Osteoblast (primary cell): ENCODE data around the gene VASH2. TPM values are rescaled to one million over a fixed set of nuclear protein-coding genes. Genes with fewer than 3 reads are reported as not detected.

Experiments
- DNase-seq: peaks from one replicate; pipeline ENCODE4 v3.0.0; 2011; ENCODE audit warnings: low spot score, mixed read lengths; ENCODE audit not compliant: insufficient read length; ENCODE audit errors: missing footprints
- H2AFZ ChIP-seq: 2 replicates; pipeline ENCODE4 v1.6.0; 2011; ENCODE audit warnings: mild to moderate bottlenecking, low read length
- H3K27ac ChIP-seq: 2 replicates; pipeline ENCODE4 v1.5.1; 2011; ENCODE audit warnings: mild to moderate bottlenecking, low read depth, low read length, moderate library complexity
- H3K27me3 ChIP-seq: 2 replicates; pipeline ENCODE4 v1.6.0; 2012; ENCODE audit warnings: mild to moderate bottlenecking, control low read depth, inconsistent platforms, low read length, moderate library complexity; ENCODE audit not compliant: insufficient read depth
- H3K36me3 ChIP-seq: 2 replicates; pipeline ENCODE4 v1.5.1; 2011; ENCODE audit warnings: mild to moderate bottlenecking, low read length, control low read depth, moderate library complexity; ENCODE audit not compliant: insufficient read depth
- H3K4me1 ChIP-seq: 2 replicates; pipeline ENCODE4 v1.5.1; 2011; ENCODE audit warnings: mild to moderate bottlenecking, low read length, control low read depth, moderate library complexity; ENCODE audit not compliant: insufficient read depth
- H3K4me2 ChIP-seq: 2 replicates; pipeline ENCODE4 v1.6.0; 2011; ENCODE audit warnings: mild to moderate bottlenecking, low read length; ENCODE audit not compliant: insufficient read depth
- H3K4me3 ChIP-seq: fragments of 200-600 bp; sonication (generic); 3 replicates; pipeline ENCODE4 v1.5.1; 2012; ENCODE audit warnings: mild to moderate bottlenecking, low read length, inconsistent platforms; ENCODE audit not compliant: insufficient read depth
- H3K79me2 ChIP-seq: 2 replicates; pipeline ENCODE4 v1.6.0; 2012; ENCODE audit warnings: mild to moderate bottlenecking, low read length, control low read depth, inconsistent platforms; ENCODE audit not compliant: insufficient read depth
- H3K9me3 ChIP-seq: 2 replicates; pipeline ENCODE4 v1.5.1; 2011; ENCODE audit warnings: low read depth, low read length, control low read depth
- H4K20me1 ChIP-seq: 2 replicates; pipeline ENCODE4 v1.6.0; 2012; ENCODE audit warnings: mild to moderate bottlenecking, low read length, control low read depth; ENCODE audit not compliant: insufficient read depth
- total RNA-seq: library from RNA; depleted of rRNA; stranded (reverse); fragments of >200 nt; gene quantifications from 2 replicates; pipeline ENCODE4 v1.2.3, GENCODE V29; 2012
- TF ChIP-seq, protein P1 (sequence below): IDR thresholded peaks from 2 replicates; pipeline ENCODE4 v1.5.1; 2011; ENCODE audit warnings: mild to moderate bottlenecking, low read depth, low read length, moderate library complexity; ENCODE audit errors: extremely low read depth

VASH2 gene
- total RNA-seq, 1 donor = 1.1 TPM

DNA sequence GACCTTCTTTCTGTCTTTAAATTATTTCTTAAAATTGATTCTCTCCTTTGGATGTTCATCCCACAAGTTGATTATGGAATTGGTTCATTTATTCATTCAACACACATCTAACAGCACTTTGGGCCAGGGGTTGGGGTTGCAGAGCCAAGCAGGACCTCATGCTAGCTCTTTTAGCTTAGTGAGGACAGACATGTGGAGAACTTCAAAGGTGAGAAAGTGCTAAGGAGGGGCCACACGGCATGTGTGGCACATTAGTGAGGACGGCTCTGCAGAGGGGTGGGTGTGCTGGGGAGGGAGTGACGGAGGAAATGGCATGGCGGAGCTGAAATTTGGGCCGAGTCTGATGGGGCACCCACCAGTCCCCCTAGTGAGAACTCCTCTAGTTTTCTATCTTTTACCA, 32.5 kb upstream of the VASH2 start:
- Histone ChIP-seq H3K4me1 (no peaks in the 10 kb centered on the region), H3K9me3 (no peaks in the 10 kb centered on the region), H2AFZ (no peak overlapping the region), H3K4me2 (no peak overlapping the region), H3K4me3 (no peak overlapping the region), H3K27me3 (peaks cover 16% of the 10 kb centered on the region), H4K20me1 (no peaks in the 10 kb centered on the region), H3K79me2 (no peaks in the 10 kb centered on the region), H3K36me3 (no peaks in the 10 kb centered on the region), H3K27ac (no peak overlapping the region)
- no peak for DNase-seq
- TF ChIP-seq, protein P1, sequence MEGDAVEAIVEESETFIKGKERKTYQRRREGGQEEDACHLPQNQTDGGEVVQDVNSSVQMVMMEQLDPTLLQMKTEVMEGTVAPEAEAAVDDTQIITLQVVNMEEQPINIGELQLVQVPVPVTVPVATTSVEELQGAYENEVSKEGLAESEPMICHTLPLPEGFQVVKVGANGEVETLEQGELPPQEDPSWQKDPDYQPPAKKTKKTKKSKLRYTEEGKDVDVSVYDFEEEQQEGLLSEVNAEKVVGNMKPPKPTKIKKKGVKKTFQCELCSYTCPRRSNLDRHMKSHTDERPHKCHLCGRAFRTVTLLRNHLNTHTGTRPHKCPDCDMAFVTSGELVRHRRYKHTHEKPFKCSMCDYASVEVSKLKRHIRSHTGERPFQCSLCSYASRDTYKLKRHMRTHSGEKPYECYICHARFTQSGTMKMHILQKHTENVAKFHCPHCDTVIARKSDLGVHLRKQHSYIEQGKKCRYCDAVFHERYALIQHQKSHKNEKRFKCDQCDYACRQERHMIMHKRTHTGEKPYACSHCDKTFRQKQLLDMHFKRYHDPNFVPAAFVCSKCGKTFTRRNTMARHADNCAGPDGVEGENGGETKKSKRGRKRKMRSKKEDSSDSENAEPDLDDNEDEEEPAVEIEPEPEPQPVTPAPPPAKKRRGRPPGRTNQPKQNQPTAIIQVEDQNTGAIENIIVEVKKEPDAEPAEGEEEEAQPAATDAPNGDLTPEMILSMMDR = no peak

DNA sequence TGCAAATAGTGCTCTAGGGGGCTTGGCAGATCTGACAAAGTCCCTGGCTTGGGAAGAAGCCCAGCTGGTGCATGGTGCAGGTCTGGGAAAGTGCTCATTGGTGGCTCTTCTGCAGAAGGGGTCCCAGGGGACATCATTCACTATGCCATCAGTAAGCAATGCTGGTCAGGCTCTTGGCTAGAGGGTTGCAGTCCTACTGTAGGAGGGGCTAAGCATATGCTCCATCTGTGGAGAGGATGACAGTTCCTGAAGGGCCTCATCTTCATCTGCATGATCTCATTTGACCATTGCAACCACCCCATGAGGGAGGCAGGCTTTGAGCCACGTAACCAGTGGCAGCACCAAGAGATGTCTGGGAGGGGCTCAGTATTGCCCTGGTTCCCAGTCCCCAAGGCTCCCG, 31.5 kb upstream of the VASH2 start:
- Histone ChIP-seq H3K27ac (no peak overlapping the region), H4K20me1 (no peaks in the 10 kb centered on the region), H3K27me3 (peaks cover 19% of the 10 kb centered on the region), H3K9me3 (no peaks in the 10 kb centered on the region), H3K79me2 (no peaks in the 10 kb centered on the region), H3K4me2 (no peak overlapping the region), H3K36me3 (no peaks in the 10 kb centered on the region), H3K4me3 (no peak overlapping the region), H3K4me1 (no peaks in the 10 kb centered on the region), H2AFZ (no peak overlapping the region)
- TF ChIP-seq, protein P1 = no peak
- no peak for DNase-seq

DNA sequence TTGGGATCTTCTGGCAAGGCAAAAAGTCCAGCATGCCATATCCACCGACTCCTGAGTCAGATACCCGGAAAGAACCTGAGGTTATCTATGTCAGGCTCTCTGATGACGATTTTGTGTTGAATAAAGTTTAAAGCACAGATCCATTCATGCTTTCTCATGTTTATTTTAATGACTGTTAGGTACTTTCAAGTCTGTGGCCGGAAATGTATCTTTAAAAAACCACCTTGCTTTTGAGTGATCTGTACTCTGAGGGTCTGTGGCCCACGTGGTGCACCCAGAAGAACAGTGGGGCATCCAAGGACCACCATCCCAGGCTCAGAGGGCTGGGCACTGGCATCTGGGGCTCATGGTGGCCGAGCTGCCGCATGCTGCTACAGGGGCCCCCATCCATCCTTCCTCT, 30.1 kb upstream of the VASH2 start:
- no peak overlapping the region for H2AFZ ChIP-seq
- no peaks in the 10 kb centered on the region for H3K9me3 ChIP-seq
- no peak overlapping the region for H3K4me2 ChIP-seq
- TF ChIP-seq, protein P1 = no peak
- no peaks in the 10 kb centered on the region for H3K36me3 ChIP-seq
- no peak overlapping the region for H3K27ac ChIP-seq
- peaks cover 19% of the 10 kb centered on the region for H3K27me3 ChIP-seq
- no peak overlapping the region for H3K4me3 ChIP-seq
- H3K4me1 ChIP-seq = peaks cover 9% of the 10 kb centered on the region
- no peak for DNase-seq
- H3K79me2 ChIP-seq = no peaks in the 10 kb centered on the region
- no peaks in the 10 kb centered on the region for H4K20me1 ChIP-seq

DNA sequence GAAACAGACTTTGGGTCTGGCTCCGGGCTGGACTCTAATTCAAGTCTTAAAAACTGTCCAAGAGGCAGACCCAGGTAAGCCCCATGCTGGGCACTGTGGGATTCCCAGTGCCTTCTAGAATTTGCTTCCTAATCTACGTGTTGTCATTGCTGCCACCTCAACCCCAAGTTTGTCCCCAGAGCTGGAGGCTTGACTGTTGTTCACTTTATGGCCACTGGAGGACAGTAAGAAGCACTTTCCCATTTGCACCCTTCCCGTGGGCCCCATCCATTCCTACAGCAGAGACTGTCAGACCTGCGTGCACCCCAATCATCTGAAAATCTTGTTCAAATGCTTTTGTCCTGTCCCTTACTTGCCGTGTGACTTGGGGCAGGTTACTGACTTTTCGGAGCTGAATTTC, 29.4 kb upstream of the VASH2 start:
- Histone ChIP-seq H3K4me1 (peaks cover 10% of the 10 kb centered on the region), H3K27ac (no peak overlapping the region), H3K9me3 (no peaks in the 10 kb centered on the region), H3K27me3 (peaks cover 19% of the 10 kb centered on the region), H2AFZ (no peak overlapping the region), H3K4me3 (no peak overlapping the region), H3K36me3 (no peaks in the 10 kb centered on the region), H4K20me1 (no peaks in the 10 kb centered on the region), H3K79me2 (no peaks in the 10 kb centered on the region), H3K4me2 (no peak overlapping the region)
- DNase-seq = peak; percentile 75
- TF ChIP-seq, protein P1 = peak; percentile 42
